Stimulated activated CD8-positive, alpha-beta memory T cell treated with anti-CD3 and anti-CD28 coated beads, Interleukin-7, amount 100 ng/mL, for 48 hours (primary cell): Measurements from ENCODE around the gene TRAPPC12.

Experiments used
- DNase-seq, 2 donors: peaks; one replicate each; pipeline ENCODE4 v3.0.0-alpha.2; 2020; ENCODE audit warnings: low read depth in 1 of 2; ENCODE audit errors: extremely low read depth in 1 of 2

The TRAPPC12 gene

GRCh38 chr2:3405876-3406275 lies 26.4 kb downstream of the TRAPPC12 start:
- DNase-seq = no peak

- no peak for DNase-seq
Measured at GRCh38 chr2:3406501-3406900, 27.0 kb downstream of the TRAPPC12 start.

GRCh38 chr2:3408781-3409180 lies 29.3 kb downstream of the TRAPPC12 start:
- DNase-seq = no peak

- DNase-seq = no peak
Measured at GRCh38 chr2:3409627-3410170, 30.2 kb downstream of the TRAPPC12 start.

- DNase-seq = no peak
Measured at GRCh38 chr2:3411103-3411502, 31.6 kb downstream of the TRAPPC12 start.

GRCh38 chr2:3413697-3414096 lies 34.2 kb downstream of the TRAPPC12 start:
- DNase-seq = no peak

- no peak for DNase-seq
Measured at GRCh38 chr2:3414133-3414860, 34.8 kb downstream of the TRAPPC12 start.

- no peak for DNase-seq
Measured at GRCh38 chr2:3418766-3419404, 39.4 kb downstream of the TRAPPC12 start.

- no peak for DNase-seq
Measured at GRCh38 chr2:3420076-3420768, 40.7 kb downstream of the TRAPPC12 start.

GRCh38 chr2:3420769-3421397 lies 41.4 kb downstream of the TRAPPC12 start:
- no peak for DNase-seq

- DNase-seq = no peak
Measured at GRCh38 chr2:3421580-3421979, 42.1 kb downstream of the TRAPPC12 start.

GRCh38 chr2:3422161-3422779 lies 42.8 kb downstream of the TRAPPC12 start:
- no peak for DNase-seq

GRCh38 chr2:3423492-3424170 lies 44.1 kb downstream of the TRAPPC12 start:
- peak; percentile 16 to 40 for DNase-seq

- DNase-seq = no peak
Measured at GRCh38 chr2:3424171-3424795, 44.8 kb downstream of the TRAPPC12 start.

- DNase-seq = no peak
Measured at GRCh38 chr2:3426615-3427014, 47.1 kb downstream of the TRAPPC12 start.

GRCh38 chr2:3427272-3427671 lies 47.8 kb downstream of the TRAPPC12 start:
- no peak for DNase-seq

- DNase-seq = no peak
Measured at GRCh38 chr2:3428577-3428976, 49.1 kb downstream of the TRAPPC12 start.

- DNase-seq = no peak
Measured at GRCh38 chr2:3429066-3429610, 49.6 kb downstream of the TRAPPC12 start.

GRCh38 chr2:3430172-3430571 lies 50.7 kb downstream of the TRAPPC12 start:
- no peak for DNase-seq
